Femur (tissue), 1 donor: Measurements from ENCODE around the gene FAM186B.

Source experiments
- DNase-seq: peaks from one replicate; pipeline ENCODE4 v3.0.0-alpha.2; 2017

FAM186B gene

GRCh38 chr12:49567611-49568441 lies 37.6 kb downstream of the FAM186B start, which contains the start of gene MCRS1:
TSS of gene MCRS1 (minus strand) at chr12:49568142. CDS start at chr12:49566731, 1,411 bp downstream.
- DNase-seq: peak; percentile 93

GRCh38 chr12:49567302-49567610 lies 38.2 kb downstream of the FAM186B start:
- DNase-seq: no peak

GRCh38 chr12:49566361-49566760 lies 39.1 kb downstream of the FAM186B start:
- no peak for DNase-seq

- DNase-seq: peak; percentile 39
These were observed 39.8 kb downstream of the FAM186B start for GRCh38 chr12:49565406-49566265.

- no peak for DNase-seq
These were observed 40.6 kb downstream of the FAM186B start for GRCh38 chr12:49564686-49565405.

GRCh38 chr12:49563951-49564685 lies 41.3 kb downstream of the FAM186B start:
- DNase-seq: no peak

GRCh38 chr12:49562831-49563230 lies 42.6 kb downstream of the FAM186B start:
- DNase-seq: no peak

- no peak for DNase-seq
These were observed 43.2 kb downstream of the FAM186B start for GRCh38 chr12:49562233-49562632.

- DNase-seq: no peak
These were observed 44.7 kb downstream of the FAM186B start for GRCh38 chr12:49560695-49561094.

- DNase-seq: no peak
These were observed 46.3 kb downstream of the FAM186B start for GRCh38 chr12:49559011-49559675.

- DNase-seq: no peak
These were observed 46.9 kb downstream of the FAM186B start for GRCh38 chr12:49558526-49558925.

- no peak for DNase-seq
These were observed 47.6 kb downstream of the FAM186B start for GRCh38 chr12:49557917-49558215.

- DNase-seq: no peak
These were observed 48.1 kb downstream of the FAM186B start for GRCh38 chr12:49557187-49557916.

GRCh38 chr12:49556391-49557186 lies 48.9 kb downstream of the FAM186B start:
- no peak for DNase-seq

- no peak for DNase-seq
These were observed 49.6 kb downstream of the FAM186B start for GRCh38 chr12:49555631-49556390.

- no peak for DNase-seq
These were observed 51.2 kb downstream of the FAM186B start for GRCh38 chr12:49554266-49554665.

- DNase-seq: no peak
These were observed 51.8 kb downstream of the FAM186B start for GRCh38 chr12:49553512-49554088.

- DNase-seq: no peak
These were observed 52.5 kb downstream of the FAM186B start for GRCh38 chr12:49552899-49553298.

GRCh38 chr12:49552425-49552824 lies 53.0 kb downstream of the FAM186B start:
- no peak for DNase-seq
